Activated CD4-positive, CD25-positive, alpha-beta regulatory T cell treated with anti-CD3 and anti-CD28 coated beads, Interleukin-2, amount 50 U/mL, for 24 hours (primary cell): ENCODE measurements around the gene ANKRD6.

Experiments
- ATAC-seq, 2 donors: fragments of 150-1000 bp; cut with Tn5 transposase; one replicate each; pipeline ENCODE4 v1.10.0; 2021; ENCODE audit warnings: mild to moderate bottlenecking in 1 of 2, moderate library complexity in 1 of 2

The ANKRD6 gene

GRCh38 chr6:89414215-89414614, 18.7 kb upstream of the ANKRD6 start:
- no peak for ATAC-seq

GRCh38 chr6:89415185-89415584, 17.8 kb upstream of the ANKRD6 start:
- no peak for ATAC-seq

GRCh38 chr6:89416796-89417195, 16.2 kb upstream of the ANKRD6 start:
- no peak for ATAC-seq

GRCh38 chr6:89430201-89430962, 2.6 kb upstream of the ANKRD6 start:
- no peak for ATAC-seq

GRCh38 chr6:89433252-89434149, 549 bp downstream of the ANKRD6 start:
- no peak for ATAC-seq

- no peak for ATAC-seq
Observed at GRCh38 chr6:89434150-89434499, 1.2 kb downstream of the ANKRD6 start.

- ATAC-seq: no peak
Observed at GRCh38 chr6:89434954-89435353, 2.0 kb downstream of the ANKRD6 start.

GRCh38 chr6:89436226-89436625, 3.3 kb downstream of the ANKRD6 start:
- ATAC-seq: no peak

- ATAC-seq: no peak
Observed at GRCh38 chr6:89438248-89438647, 5.3 kb downstream of the ANKRD6 start.

GRCh38 chr6:89439014-89439413, 6.1 kb downstream of the ANKRD6 start:
- no peak for ATAC-seq

GRCh38 chr6:89440200-89440599, 7.2 kb downstream of the ANKRD6 start:
- no peak for ATAC-seq

- no peak for ATAC-seq
Observed at GRCh38 chr6:89443658-89444057, 10.7 kb downstream of the ANKRD6 start.

GRCh38 chr6:89449193-89449592, 16.2 kb downstream of the ANKRD6 start:
- ATAC-seq: no peak

GRCh38 chr6:89452281-89452680, 19.3 kb downstream of the ANKRD6 start:
- no peak for ATAC-seq

- ATAC-seq: no peak
Observed at GRCh38 chr6:89454300-89454699, 21.3 kb downstream of the ANKRD6 start.

GRCh38 chr6:89458704-89459103, 25.8 kb downstream of the ANKRD6 start:
- ATAC-seq: no peak

- ATAC-seq: no peak
Observed at GRCh38 chr6:89459501-89459900, 26.5 kb downstream of the ANKRD6 start.

- no peak for ATAC-seq
Observed at GRCh38 chr6:89460713-89461112, 27.8 kb downstream of the ANKRD6 start.

GRCh38 chr6:89462503-89462902, 29.6 kb downstream of the ANKRD6 start:
- no peak for ATAC-seq

- ATAC-seq: no peak
Observed at GRCh38 chr6:89464295-89464694, 31.3 kb downstream of the ANKRD6 start.

GRCh38 chr6:89467437-89467836, 34.5 kb downstream of the ANKRD6 start:
- no peak for ATAC-seq

- ATAC-seq: no peak
Observed at GRCh38 chr6:89468998-89469397, 36.0 kb downstream of the ANKRD6 start.

- ATAC-seq: no peak
Observed at GRCh38 chr6:89471287-89471867, 38.4 kb downstream of the ANKRD6 start.

- no peak for ATAC-seq
Observed at GRCh38 chr6:89475101-89475500, 42.1 kb downstream of the ANKRD6 start.
